ENCODE data around the gene RRP8.
A peak's percentile ranks its signal among the peaks of the same experiment; 100 is the strongest.

Gene RRP8

DNA sequence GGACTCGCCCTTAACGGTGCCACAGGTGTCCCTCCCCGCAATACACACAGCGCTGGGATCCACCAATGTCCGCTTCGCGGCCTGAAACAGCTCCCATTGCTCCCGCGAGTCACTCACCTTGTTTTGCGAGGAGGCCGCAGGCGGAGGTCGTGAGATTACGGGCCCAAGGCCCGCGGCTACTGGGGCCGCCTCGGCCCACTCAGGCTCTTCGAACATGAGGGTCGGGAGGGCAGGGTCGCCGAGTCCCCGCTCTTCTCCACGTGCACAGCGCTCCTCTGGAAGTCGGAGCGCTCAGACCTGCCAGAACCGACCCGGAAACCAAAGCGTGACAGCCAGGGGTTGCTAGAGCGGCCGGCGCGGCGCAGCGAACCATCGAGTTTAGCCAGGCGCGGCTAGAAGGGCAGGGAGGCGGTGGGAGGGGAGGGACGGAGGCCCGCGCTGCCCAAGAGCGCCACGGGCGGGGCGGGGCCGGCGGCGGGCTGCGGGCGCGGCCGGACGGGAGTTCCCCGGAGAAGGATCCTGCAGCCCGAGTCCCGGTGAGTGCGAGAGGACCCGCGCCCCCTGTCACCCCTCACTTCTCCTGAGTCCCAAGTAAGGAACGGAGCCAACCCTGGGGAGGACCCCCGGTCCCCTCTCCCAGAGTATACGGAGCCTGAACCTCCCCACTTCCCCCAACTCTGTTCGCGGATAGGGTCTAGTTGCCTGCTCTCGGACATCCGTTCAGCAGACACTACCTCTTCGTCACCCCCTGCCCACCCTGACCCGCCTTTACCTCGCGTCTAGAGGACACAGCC is at the start of gene RRP8, which contains the start of gene ILK:
RRP8 (minus strand) TSS at position 330 of the 794 bp plus-strand sequence; CDS start at position 216, 114 bp downstream.
ILK (plus strand) TSS at position 488 of the 794 bp plus-strand sequence. CDS start 498 bp downstream, outside the sequence.
- peak; percentile 95 for DNase-seq

DNA sequence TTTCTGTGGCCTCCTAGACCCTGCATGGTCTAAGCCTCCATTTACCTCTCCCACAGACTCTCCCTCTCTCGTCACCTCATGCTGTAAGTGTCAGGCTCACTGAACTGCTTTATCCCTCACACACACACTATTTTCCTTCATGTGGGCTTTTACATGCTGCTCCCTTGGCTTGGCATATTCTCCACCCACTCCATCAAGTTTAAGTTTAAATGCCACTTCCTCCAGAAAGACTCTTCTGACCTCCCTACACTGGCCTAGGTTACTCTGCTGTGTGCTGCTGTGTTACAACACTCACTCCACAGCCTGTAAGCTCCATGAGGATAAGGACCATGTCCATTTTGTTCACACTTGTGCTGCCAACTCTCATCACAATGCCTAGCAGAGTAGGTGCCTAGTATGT is 49.7 kb upstream of the RRP8 start:
- no peak for DNase-seq

DNA sequence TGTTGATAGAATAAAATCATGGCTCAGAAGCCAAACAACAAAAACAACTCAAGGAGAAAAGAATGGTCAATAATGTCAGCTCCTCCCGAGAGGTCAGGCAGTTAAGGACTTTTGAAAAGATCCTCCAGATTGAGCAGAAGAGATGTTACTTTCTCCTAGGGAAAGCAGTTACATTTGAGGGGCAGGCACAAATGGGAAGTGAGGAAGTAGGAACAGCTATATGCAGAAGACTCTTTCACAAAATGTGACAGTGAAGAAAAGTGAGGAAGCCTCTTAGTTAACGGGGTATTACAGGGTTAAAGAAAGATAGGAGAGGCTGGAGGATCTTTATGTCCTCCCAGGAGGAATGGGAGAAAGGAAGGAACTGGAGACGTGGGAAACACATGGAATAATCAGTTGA is 48.8 kb upstream of the RRP8 start:
- DNase-seq, result no peak

DNA sequence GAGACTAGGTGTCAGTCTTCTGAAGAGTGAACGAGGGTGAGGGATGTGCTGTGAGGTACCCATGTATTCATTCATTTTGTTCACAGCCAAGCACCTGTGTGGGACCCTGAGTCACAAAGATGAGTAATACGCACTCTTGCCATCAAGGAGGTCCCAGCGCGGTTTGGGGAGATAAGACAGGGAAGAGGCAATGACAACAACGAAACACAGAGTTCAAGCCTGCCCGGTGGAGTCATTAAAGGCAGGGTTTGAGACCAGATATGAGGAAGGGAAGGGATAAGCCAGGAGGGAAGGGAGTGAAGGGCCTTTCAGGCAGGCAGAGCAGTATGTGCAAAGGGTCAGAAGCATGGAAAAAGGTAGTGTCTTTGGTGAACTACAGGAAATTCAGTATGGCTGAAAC is 47.6 kb upstream of the RRP8 start:
- no peak for DNase-seq

DNA sequence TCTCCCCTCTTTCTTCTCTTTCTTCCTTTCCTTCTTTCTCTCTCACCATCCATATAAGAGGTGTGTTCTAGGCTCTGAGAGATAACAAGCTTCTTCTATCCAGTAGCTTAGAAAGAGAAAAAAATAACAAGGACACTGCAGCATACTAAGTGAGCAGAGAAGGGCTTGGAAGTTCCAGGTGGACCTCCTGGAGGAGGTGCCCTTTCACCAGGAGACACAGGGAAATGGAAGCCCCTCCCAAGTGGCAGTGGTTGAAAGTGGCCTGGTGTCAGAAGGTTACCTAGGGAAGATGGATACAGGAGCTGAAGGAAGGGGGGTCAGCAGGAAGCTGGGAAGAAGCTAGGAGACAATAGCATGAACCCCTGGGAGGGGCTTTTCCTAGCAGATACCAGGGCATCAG is 46.7 kb upstream of the RRP8 start:
- no peak for DNase-seq

DNA sequence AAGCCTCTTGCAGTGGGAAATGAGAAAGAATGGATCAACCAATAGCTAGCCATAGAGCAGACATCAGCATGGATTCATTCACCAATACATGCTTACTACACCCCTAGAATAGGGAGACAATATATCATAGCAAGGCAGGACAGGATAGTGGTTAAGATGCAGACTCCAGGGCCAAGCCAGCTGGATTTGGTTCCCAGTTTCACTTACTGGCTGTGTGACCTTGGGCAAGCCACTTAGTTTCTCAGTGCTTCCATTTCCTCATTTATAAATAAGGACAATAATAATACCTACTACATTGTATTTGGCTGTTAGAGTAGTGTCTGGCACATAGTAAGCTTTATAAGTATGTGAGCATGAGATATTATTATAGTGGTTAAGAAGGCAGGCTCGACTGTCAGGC is 45.1 kb upstream of the RRP8 start:
- DNase-seq, result no peak

DNA sequence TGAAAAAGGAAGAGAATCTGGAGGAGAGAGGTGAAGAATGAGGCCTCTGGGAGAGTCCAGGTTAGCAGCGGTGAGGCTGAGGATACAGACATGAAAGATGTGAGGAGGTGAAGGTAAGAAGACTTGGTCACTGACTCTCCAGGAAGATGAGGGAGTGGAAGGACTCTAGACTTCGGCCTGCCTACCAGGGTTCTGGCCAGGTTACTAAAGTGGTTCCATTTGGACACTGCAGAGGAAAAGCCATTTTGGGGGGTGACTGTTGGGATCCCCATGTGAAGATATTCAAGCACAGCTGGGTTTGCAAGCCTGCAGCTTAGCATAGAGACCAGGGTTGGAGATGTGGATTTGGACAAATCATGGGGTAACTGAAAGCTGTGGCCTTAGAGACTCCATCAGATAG is 44.4 kb upstream of the RRP8 start:
- DNase-seq, result no peak

DNA sequence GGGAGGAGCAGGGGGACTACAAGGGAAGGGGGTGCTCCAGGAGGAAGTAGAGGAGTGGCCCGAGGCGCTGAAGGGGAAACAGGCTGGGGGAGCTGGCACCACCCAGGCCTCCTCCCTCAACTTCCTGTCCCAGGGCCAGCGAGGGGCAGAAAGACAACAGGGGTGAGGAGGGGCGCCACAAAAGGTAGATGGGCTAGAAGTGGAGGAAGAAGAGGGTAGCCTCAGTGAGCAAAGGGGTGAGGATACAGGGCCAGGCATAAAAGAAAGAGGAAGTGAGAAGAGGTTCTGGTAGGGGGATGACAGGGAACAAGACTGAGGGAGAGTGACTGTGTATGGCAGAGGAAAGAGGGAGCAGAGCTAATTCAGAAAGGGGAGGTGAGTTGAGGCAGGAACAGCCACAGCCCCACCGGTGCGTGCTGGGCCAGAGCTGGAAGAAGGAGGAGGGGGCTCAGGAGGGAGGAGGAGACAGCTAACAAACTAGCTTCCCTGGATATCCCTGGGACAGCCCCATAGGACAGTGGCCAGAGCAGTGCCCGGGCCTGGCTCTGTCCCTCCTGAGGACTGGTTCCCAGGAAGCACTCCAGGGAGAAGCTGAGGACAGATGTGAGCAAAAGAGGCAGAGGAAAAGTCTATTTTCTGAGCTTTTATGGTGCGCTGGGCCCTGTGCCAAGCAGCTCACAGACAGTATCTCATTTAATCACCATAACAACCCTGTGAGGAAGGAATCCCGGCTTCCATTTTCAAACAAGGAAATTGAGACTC is 43.7 kb upstream of the RRP8 start:
- DNase-seq, result no peak

DNA sequence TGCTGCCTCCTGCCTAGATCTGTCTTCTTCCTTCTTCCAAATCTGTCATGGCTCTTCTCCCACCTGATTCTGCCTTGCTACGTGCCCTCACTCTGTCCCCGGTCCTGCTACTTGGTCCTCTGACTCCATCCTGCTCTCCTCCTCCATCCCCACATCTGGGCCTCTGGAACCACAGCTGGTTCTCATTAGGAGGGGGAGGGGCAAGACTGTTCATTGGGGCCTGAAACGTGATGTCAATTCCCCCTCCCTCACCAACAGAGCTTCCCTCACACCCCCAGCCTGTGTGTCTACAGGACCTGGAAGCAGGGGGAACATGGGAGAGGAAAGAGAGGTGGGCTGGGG is 43.1 kb upstream of the RRP8 start:
- DNase-seq, result no peak

DNA sequence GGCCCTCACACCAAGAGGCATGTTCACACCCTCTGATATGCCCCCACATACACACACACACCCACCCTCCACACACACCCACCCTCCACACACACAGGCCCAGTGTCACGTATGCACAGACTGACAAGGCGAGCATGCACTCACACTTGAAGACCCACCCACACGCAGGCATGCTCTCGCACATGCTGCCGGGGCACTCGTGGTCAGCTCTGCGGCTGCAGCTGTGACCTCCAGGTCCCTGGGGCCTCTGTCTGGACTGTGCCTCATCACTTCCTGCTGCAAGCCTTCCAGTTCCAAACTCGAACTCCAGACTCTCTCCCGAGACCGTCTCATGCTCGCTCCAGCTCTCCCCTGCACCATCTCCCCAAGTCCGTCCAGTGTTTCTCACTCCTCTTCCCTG is 42.7 kb upstream of the RRP8 start:
- DNase-seq, result no peak

DNA sequence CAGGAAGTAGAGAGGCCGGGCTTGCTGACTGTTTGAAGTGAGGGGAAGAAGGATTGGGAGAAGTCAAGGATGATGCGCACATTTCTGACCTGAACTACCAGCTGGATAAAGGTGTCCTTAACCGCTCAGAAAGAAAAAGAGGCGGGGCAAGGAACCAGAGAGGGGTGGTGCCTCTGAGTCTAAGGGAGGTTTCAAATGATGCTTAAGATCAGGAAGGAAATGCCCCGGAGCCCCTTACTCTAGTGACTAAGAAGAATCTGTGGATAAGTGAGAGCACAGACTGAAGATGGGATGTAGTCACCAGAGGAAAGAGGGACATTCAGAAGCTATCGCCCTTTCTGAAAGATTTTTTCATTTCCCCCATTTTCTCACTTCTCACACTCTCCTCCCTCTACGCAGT is 39.5 kb upstream of the RRP8 start:
- DNase-seq, result no peak

DNA sequence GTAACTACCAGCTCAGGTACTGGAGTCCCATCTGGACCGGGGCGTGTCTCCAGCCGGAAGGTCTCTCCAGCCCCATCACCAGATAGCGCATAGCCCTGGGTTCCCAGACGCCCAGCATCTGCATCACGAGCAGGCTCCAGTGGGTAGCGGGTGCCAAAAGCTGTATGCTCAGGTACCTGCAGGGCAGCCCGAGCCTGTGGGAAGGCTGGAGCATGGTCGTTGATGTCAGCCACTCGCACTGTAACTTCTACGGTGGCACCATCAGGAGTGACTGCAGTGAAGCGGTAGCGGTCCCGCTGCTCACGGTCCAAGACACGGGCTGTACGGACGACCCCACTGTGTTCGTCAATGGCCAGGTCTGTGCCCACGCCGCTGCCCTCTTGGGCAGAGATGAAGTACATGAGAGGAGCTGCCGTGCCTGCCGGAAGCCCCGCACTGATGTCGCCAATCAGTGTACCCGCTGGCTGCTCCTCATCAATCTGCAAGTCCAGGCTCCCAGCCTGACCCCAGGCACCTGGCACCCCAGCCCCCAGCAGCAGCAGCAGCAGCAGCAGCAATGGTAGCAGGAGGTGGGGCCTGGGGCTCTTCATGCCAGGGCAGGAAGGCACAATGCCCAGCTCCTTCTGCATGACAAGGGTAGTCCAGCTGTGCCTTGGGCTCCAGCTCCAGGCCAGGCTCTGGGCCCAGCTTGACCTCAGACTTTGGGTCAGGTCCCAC is 37.7 kb upstream of the RRP8 start:
- no peak for DNase-seq

DNA sequence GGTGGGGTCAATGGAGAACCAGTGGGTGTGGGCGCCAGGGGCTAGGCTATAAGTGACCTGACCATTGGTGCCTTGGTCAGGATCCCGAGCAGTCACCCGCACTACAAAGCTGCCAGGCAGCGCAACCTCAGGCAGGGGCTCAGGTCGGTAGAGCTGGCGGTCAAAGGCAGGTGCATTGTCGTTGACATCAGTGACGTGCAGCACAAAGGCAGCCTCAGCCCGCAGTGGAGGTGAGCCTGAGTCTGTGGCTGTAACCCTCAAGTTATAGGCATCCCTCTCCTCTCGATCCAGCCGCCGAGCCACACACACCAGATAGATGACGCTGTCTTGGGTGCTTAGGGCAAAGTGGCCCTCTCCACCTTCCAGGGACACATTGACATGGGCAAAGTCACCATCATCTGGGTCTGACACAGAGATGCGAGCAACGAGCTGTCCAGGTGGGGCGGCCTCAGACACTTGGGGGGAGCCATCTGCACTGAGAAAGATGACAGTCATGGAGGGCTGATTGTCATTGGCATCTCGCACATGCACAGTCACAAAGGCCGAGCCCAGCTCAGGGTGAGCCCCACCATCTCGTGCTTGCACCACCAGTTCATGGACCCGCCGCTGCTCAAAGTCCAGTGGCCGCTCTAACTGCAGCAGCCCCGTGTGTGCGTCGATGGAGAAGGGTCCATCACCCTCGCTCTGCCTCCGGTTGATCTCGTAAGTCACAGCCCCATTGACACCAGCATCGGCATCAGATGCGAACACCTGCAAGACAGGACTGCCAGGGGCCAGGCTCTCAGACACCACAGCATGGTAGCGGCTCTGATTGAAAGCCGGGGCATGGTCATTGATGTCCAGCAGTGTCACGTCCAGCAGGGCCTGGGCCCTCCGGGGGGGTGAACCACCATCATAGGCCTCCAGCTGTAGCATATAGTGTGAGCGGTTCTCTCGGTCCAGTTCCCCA is 36.9 kb upstream of the RRP8 start:
- DNase-seq, result no peak

DNA sequence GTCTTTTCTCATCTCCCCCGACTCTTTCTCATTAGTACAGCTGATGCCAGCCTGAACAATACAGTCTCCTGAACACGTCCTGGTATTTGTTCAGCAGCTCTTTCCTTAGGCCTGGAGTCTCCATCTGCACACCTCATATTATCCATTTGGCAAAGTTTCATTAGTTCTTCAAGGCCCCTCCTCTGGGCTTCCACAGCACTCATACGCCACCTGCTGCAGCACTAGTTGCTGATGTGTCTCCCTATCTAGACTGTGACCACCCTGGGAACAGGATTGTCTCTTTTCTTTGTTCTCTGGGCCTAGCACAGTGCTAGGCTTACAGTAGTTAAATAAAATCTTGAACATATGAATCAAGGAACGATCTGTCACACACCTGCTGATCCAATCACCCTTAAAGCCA is 35.0 kb upstream of the RRP8 start:
- no peak for DNase-seq

DNA sequence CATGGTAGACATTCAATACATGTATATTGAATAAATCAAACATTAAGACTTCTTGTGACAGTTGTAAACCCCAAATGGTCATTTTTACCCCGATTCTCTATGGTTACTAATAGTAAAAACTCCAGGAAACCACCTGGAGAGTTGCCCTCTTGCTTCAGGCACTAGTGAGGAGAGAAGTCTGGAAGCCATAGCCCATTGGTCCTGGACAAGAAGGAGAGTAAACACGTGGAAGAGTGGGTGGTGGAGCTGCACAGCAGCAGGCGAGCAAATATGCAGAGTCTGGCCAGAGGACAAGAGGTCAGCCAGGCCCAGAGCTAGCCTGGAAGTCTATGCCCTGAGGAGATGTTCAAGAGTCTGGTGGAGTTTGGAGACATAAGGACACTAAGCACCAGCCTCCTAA is 34.5 kb upstream of the RRP8 start:
- DNase-seq, result no peak

DNA sequence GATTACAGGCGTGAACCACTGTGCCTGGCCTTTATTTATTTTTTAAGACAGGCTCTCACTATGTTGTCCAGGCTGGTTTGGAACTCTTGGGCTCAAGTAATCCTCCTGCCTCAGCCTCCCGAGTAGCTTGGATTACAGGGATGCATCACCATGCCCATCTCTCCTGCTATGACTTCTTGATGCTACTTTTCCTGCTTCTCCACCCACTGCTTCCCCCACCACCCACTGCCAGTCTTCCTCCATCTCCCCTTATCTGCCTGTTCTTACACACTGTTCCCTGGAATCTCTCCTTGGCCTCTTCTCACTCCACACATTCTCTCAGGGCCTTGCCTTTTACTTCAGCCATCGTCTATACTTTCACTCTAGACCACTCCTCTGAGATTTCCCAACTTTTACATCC is 33.1 kb upstream of the RRP8 start:
- no peak for DNase-seq

DNA sequence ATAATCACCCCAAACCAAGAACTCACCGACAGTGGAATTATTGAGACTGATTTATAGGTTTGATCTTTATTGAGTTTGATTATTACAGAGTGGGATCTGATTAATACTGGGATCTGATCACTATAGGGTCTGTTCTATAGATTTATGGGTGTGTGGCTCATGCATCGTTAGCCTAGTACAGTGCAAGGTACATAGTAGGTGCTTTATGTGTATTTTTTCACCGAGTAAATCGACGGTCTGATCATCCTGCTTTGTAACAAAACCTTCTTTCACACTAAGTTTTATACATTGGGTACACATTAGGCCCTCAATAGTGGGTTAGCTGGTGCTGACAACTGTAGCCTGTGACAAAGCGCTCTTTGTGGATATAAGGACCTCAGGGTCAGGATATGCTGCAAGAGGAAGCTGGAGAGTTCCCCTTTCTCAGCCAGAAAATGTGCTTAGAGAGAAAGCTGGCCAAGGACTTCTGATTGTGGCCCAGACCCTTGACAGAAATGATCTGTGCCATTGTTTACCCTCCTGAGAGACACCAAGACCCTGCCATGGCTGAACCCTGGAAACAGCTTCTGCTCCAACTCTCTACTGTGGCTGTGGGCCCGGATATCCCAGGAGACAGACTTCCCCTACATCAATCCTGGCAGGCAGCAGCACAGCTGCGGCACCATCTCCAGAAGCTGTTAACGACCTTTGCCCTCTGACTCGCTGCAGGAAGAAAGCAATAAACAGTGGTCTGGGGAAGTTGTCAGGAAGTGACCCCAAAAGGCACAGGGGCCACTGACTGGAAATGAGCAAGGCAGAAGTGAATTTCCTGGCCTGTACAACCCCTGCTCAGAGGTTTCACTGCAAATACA is 31.9 kb upstream of the RRP8 start:
- peak; percentile 22 for DNase-seq

DNA sequence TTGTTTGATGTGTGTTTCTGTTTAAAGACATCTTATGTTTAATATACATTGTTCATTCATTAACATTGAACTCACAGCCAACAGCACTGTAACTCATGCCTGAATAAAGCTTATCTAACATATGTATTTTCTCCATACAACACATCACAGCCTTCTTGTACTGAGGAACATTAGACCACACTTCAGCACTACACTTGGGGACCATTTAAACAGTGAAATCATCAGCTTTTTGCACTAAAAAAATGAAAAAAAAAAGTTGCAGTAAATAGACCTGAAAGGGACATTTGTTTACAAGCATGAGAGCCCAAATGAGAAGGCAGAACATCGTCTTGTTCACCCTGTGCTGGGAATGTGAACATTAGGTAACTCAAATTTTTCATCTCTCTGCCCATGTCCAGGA is 31.1 kb upstream of the RRP8 start:
- no peak for DNase-seq

DNA sequence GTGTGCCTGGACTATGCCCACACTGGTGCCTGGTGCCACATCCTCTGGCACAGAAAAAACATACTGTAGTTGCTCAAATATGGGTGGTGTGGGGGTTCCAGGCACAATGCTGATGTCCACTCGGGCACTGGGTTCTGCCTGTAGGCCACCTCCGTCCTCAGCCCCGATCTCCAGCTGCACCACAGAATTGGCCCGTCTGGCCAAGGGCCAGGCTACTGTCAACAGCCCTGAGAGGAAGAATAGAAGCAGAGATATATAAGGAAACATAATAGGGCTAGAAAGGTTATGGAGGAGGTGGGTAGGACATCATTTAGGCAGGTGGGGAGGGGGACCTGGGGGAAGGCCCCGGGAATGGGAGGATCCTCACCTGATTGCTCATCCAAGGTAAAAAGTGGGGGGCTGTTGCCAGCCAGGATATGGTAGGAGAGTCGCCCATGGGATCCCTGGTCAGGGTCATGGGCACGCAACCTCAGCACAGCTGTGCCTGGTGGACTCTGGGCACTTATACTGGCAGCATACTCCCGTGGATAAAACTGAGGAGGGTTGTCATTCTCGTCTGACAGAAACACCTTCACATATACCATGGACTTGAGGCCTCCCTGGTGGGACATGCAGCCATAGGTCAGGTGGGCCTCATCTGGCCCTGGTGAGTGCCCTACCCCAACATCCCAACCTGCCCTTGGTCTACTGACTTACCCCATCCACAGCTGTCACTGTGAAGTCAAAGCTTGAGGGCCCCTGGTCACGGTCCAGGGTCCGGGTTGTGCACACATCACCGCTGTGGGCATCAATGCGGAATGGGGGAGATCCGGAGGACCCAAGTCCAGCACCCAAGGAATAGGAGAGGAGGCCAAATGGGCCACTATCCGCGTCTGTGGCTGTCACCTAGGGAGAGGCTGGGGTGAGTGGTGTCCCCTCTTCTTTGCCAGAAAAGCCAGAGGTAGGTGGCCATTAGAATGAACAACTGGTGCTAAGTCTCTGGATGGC is 30.3 kb upstream of the RRP8 start:
- DNase-seq, result no peak

All from retina (tissue), 1 donor.